ENCODE measurements around the gene TRIM36. TPM values are rescaled to one million over a fixed set of nuclear protein-coding genes. Genes with fewer than 3 reads are reported as not detected.

The TRIM36 gene
- total and polyA plus RNA-seq, 2 donors from 2014 or later, result 0.39 to 1.8 TPM

DNA sequence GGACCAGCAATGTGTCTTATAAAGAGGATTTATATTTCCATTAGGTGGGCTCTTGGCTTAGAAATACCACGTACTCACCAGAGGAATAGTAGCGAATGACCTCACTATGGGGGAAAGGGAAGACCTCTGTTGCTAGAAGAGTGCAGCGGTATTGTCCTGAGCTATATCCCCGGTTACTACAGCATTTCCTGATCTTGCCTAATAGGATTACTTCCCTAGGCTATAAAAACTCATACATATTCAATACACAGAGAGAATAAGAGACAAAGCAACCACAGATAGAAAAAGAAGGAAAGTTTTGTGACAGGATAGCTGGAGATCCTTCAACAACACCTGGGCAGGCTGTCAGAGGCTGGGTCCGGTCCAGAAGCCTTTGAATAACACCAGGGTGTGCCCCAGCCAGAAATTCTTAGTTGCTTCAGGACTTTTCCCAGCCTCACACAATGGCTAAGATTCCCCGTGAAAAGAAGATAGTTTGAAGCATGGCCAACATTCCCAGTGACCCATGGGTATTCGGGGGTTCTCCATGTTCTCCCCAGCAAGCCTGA, 85.4 kb downstream of the TRIM36 start:
- no peak for FAIRE-seq
- Histone ChIP-seq H3K9me3 (ENCODE audit: control insufficient read depth in 2 of 3, insufficient read depth in 1 of 3, low read length in 3 of 3) (no peaks in the 10 kb centered on the region), H3K27me3 (ENCODE audit: control insufficient read depth, insufficient read depth, low read length) (no peaks in the 10 kb centered on the region), H3K4me1 (ENCODE audit: control insufficient read depth in 2 of 3, insufficient read depth in 2 of 3, low read depth in 1 of 3, low read length in 3 of 3) (no peaks in the 10 kb centered on the region), H3K36me3 (ENCODE audit: control insufficient read depth in 2 of 3, insufficient read depth in 3 of 3, low read length in 3 of 3) (no peaks in the 10 kb centered on the region), H3K27ac (ENCODE audit: low read depth in 2 of 2, low read length in 2 of 2) (no peak overlapping the region), H3K9ac (ENCODE audit: low read length in 3 of 3) (no peak overlapping the region), H3K4me3 (ENCODE audit: low read length in 3 of 3) (no peak overlapping the region)
- no peak for DNase-seq
- TF ChIP-seq, protein P1, sequence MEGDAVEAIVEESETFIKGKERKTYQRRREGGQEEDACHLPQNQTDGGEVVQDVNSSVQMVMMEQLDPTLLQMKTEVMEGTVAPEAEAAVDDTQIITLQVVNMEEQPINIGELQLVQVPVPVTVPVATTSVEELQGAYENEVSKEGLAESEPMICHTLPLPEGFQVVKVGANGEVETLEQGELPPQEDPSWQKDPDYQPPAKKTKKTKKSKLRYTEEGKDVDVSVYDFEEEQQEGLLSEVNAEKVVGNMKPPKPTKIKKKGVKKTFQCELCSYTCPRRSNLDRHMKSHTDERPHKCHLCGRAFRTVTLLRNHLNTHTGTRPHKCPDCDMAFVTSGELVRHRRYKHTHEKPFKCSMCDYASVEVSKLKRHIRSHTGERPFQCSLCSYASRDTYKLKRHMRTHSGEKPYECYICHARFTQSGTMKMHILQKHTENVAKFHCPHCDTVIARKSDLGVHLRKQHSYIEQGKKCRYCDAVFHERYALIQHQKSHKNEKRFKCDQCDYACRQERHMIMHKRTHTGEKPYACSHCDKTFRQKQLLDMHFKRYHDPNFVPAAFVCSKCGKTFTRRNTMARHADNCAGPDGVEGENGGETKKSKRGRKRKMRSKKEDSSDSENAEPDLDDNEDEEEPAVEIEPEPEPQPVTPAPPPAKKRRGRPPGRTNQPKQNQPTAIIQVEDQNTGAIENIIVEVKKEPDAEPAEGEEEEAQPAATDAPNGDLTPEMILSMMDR (IDR thresholded peaks at IDR 0.05; ENCODE audit: borderline replicate concordance, extremely low read depth, insufficient read depth), result no peak
- intact Hi-C loops (cut with DNase I), result no loop called here

DNA sequence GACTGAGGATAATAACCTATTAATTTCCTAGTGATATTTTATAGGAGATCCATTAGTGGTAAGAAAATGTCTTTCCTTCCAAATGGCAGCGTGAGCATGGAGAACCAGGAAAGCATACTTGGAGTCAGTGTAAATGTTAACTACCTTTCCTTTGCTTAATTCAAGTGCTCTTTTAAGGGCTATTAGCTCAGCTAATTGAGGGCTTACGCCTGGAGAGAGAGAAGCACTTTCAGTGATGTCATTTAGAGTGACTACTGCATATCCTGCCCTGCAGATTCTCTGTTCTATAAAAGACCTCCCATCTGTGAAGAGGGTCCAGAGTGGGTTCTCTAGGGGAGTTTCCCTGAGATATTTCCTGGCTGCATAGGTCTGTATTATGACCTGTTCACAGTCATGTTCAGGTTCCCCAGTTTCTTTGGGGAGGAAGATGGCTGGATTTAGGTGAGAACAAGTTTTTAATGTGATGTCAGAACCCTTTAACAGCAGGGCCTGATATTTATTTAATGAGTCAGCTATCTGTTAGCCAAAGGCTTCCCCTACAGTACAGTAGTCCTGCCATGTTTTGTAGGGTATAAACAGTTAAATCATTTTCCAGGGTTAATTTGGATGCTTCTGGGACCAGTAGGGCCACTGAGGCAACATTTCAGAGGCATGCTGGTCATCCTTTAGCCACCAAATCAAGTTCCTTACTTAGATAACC, 89.6 kb downstream of the TRIM36 start:
- FAIRE-seq, result no peak

More for the DNA sequence above, 89.6 kb downstream of the TRIM36 start:
- H3K4me3 ChIP-seq (ENCODE audit: low read length in 3 of 3), result no peak overlapping the region
- no peak for DNase-seq
- no peak overlapping the region for H3K27ac ChIP-seq (ENCODE audit: low read depth in 2 of 2, low read length in 2 of 2)
- H3K36me3 ChIP-seq (ENCODE audit: control insufficient read depth in 2 of 3, insufficient read depth in 3 of 3, low read length in 3 of 3), result no peaks in the 10 kb centered on the region
- TF ChIP-seq, protein P1 (IDR thresholded peaks at IDR 0.05; ENCODE audit: borderline replicate concordance, extremely low read depth, insufficient read depth), result no peak
- H3K4me1 ChIP-seq (ENCODE audit: control insufficient read depth in 2 of 3, insufficient read depth in 2 of 3, low read depth in 1 of 3, low read length in 3 of 3), result no peaks in the 10 kb centered on the region
- H3K9ac ChIP-seq (ENCODE audit: low read length in 3 of 3), result no peak overlapping the region
- H3K9me3 ChIP-seq (ENCODE audit: control insufficient read depth in 2 of 3, insufficient read depth in 1 of 3, low read length in 3 of 3), result no peaks in the 10 kb centered on the region
- intact Hi-C loops (cut with DNase I), result no loop called here
- no peaks in the 10 kb centered on the region for H3K27me3 ChIP-seq (ENCODE audit: control insufficient read depth, insufficient read depth, low read length)

Other genes with a start within 250 kb of the TRIM36 start
- 51.1 TPM for gene PGGT1B, start 93.0 kb upstream of the TRIM36 start, total RNA-seq
- gene PGGT1B, start 93.0 kb upstream of the TRIM36 start, polyA plus RNA-seq (ENCODE audit: insufficient read depth, low read depth, low replicate concordance), result 7.1 TPM
- 6.5 TPM for gene CCDC112, start 126.7 kb upstream of the TRIM36 start, total RNA-seq
- 3.8 TPM for gene CCDC112, start 126.7 kb upstream of the TRIM36 start, polyA plus RNA-seq (ENCODE audit: insufficient read depth, low read depth, low replicate concordance)

Measured in kidney (tissue), 14 donors.